Body of pancreas (tissue), 4 donors: Measurements from ENCODE around the gene SLC27A1.

Experiments used
- POLR2A ChIP-seq, 3 donors: fragments of 450-650 bp; IDR thresholded peaks; one replicate each; pipeline ENCODE4 v1.6.1; 2016; ENCODE audit warnings: antibody characterized with exemption in 3 of 3, mild to moderate bottlenecking in 2 of 3
- TF ChIP-seq, protein P1 (sequence below), 7 experiments: fragments of 450-650 bp in 4 of 7; fragments of 200-600 bp in 3 of 7; sonication (generic) in 3 of 7; IDR thresholded peaks; one replicate each; pipeline ENCODE4 v1.5.1; 2016 to 2019; ENCODE audit warnings: antibody characterized with exemption in 7 of 7

- TF ChIP-seq POLR2A (IDR thresholded peaks at IDR 0.05): peak in 2 of 3 donors; percentile 31 to 43
- TF ChIP-seq, protein P1, sequence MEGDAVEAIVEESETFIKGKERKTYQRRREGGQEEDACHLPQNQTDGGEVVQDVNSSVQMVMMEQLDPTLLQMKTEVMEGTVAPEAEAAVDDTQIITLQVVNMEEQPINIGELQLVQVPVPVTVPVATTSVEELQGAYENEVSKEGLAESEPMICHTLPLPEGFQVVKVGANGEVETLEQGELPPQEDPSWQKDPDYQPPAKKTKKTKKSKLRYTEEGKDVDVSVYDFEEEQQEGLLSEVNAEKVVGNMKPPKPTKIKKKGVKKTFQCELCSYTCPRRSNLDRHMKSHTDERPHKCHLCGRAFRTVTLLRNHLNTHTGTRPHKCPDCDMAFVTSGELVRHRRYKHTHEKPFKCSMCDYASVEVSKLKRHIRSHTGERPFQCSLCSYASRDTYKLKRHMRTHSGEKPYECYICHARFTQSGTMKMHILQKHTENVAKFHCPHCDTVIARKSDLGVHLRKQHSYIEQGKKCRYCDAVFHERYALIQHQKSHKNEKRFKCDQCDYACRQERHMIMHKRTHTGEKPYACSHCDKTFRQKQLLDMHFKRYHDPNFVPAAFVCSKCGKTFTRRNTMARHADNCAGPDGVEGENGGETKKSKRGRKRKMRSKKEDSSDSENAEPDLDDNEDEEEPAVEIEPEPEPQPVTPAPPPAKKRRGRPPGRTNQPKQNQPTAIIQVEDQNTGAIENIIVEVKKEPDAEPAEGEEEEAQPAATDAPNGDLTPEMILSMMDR (IDR thresholded peaks at IDR 0.05): no peak
These were observed 750 bp upstream of the SLC27A1 start for GRCh38 chr19:17469481-17470067.
